ENCODE results near the gene RALGAPA2.

Gene RALGAPA2

DNA sequence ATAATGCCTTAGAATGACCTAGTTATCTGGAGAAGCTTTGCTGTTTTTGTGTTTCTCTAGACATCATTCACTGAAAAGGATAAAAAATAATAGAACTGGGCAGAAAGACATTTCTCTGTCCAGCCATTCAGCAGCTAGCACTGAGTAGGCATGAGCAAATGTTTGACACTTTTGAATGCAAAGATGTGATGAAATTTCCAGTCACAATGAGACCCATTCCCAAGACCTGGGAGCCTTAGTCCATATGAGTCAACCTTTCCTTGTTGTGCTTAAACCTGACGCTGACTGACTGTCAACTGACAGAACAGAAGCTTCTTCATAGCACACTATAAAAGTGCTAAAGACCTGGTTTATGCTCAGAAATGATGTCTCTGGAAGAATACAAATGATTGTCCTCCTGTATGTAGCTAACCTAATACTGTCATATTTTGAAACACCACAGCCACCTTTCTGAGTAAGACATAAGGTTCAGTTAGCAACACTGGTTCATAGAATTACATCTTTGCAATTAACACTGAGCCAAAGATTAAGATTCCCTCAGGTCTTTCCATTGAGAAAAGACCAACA lies 17.1 kb downstream of the RALGAPA2 start:
- ATAC-seq = no peak
- TF ChIP-seq OSR1 (CRISPR knock-in tag; IDR thresholded peaks at IDR 0.05) (no peak), ZNF8 (CRISPR knock-in tag; IDR thresholded peaks at IDR 0.05) (no peak), ISL1 (CRISPR knock-in tag; IDR thresholded peaks at IDR 0.05) (no peak), ARNTL (CRISPR knock-in tag; IDR thresholded peaks at IDR 0.05; ENCODE audit: borderline replicate concordance, low read depth) (no peak), RARB (CRISPR knock-in tag; IDR thresholded peaks at IDR 0.05) (no peak), TCF4 (CRISPR knock-in tag; IDR thresholded peaks at IDR 0.05; ENCODE audit: borderline replicate concordance) (no peak), ZNF565 (CRISPR knock-in tag; conservative IDR thresholded peaks at IDR 0.05; ENCODE audit: low read depth) (no peak), PPARA (CRISPR knock-in tag; IDR thresholded peaks at IDR 0.05; ENCODE audit: borderline replicate concordance) (no peak), ESRRG (CRISPR knock-in tag; IDR thresholded peaks at IDR 0.05) (no peak), CSDC2 (CRISPR knock-in tag; IDR thresholded peaks at IDR 0.05) (no peak), BACH2 (CRISPR knock-in tag; IDR thresholded peaks at IDR 0.05; ENCODE audit: borderline replicate concordance) (no peak), ZNF70 (CRISPR knock-in tag; IDR thresholded peaks at IDR 0.05) (no peak), TOX (CRISPR knock-in tag; IDR thresholded peaks at IDR 0.05; ENCODE audit: borderline replicate concordance) (no peak), SNAI2 (CRISPR knock-in tag; IDR thresholded peaks at IDR 0.05) (no peak), ZC3H10 (CRISPR knock-in tag; IDR thresholded peaks at IDR 0.05) (no peak)
- TF ChIP-seq, protein P1, sequence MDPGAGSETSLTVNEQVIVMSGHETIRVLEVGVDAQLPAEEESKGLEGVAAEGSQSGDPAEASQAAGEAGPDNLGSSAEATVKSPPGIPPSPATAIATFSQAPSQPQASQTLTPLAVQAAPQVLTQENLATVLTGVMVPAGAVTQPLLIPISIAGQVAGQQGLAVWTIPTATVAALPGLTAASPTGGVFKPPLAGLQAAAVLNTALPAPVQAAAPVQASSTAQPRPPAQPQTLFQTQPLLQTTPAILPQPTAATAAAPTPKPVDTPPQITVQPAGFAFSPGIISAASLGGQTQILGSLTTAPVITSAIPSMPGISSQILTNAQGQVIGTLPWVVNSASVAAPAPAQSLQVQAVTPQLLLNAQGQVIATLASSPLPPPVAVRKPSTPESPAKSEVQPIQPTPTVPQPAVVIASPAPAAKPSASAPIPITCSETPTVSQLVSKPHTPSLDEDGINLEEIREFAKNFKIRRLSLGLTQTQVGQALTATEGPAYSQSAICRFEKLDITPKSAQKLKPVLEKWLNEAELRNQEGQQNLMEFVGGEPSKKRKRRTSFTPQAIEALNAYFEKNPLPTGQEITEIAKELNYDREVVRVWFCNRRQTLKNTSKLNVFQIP (CRISPR knock-in tag; IDR thresholded peaks at IDR 0.05; ENCODE audit: borderline replicate concordance, low read depth) = no peak
- TF ChIP-seq, protein P2, sequence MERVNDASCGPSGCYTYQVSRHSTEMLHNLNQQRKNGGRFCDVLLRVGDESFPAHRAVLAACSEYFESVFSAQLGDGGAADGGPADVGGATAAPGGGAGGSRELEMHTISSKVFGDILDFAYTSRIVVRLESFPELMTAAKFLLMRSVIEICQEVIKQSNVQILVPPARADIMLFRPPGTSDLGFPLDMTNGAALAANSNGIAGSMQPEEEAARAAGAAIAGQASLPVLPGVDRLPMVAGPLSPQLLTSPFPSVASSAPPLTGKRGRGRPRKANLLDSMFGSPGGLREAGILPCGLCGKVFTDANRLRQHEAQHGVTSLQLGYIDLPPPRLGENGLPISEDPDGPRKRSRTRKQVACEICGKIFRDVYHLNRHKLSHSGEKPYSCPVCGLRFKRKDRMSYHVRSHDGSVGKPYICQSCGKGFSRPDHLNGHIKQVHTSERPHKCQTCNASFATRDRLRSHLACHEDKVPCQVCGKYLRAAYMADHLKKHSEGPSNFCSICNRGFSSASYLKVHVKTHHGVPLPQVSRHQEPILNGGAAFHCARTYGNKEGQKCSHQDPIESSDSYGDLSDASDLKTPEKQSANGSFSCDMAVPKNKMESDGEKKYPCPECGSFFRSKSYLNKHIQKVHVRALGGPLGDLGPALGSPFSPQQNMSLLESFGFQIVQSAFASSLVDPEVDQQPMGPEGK (CRISPR knock-in tag; IDR thresholded peaks at IDR 0.05; ENCODE audit: borderline replicate concordance) = no peak
- TF ChIP-seq, protein P3, sequence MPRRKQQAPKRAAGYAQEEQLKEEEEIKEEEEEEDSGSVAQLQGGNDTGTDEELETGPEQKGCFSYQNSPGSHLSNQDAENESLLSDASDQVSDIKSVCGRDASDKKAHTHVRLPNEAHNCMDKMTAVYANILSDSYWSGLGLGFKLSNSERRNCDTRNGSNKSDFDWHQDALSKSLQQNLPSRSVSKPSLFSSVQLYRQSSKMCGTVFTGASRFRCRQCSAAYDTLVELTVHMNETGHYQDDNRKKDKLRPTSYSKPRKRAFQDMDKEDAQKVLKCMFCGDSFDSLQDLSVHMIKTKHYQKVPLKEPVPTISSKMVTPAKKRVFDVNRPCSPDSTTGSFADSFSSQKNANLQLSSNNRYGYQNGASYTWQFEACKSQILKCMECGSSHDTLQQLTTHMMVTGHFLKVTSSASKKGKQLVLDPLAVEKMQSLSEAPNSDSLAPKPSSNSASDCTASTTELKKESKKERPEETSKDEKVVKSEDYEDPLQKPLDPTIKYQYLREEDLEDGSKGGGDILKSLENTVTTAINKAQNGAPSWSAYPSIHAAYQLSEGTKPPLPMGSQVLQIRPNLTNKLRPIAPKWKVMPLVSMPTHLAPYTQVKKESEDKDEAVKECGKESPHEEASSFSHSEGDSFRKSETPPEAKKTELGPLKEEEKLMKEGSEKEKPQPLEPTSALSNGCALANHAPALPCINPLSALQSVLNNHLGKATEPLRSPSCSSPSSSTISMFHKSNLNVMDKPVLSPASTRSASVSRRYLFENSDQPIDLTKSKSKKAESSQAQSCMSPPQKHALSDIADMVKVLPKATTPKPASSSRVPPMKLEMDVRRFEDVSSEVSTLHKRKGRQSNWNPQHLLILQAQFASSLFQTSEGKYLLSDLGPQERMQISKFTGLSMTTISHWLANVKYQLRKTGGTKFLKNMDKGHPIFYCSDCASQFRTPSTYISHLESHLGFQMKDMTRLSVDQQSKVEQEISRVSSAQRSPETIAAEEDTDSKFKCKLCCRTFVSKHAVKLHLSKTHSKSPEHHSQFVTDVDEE (CRISPR knock-in tag; IDR thresholded peaks at IDR 0.05) = no peak
- TF ChIP-seq, protein P4, sequence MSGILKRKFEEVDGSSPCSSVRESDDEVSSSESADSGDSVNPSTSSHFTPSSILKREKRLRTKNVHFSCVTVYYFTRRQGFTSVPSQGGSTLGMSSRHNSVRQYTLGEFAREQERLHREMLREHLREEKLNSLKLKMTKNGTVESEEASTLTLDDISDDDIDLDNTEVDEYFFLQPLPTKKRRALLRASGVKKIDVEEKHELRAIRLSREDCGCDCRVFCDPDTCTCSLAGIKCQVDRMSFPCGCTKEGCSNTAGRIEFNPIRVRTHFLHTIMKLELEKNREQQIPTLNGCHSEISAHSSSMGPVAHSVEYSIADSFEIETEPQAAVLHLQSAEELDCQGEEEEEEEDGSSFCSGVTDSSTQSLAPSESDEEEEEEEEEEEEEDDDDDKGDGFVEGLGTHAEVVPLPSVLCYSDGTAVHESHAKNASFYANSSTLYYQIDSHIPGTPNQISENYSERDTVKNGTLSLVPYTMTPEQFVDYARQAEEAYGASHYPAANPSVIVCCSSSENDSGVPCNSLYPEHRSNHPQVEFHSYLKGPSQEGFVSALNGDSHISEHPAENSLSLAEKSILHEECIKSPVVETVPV (CRISPR knock-in tag; IDR thresholded peaks at IDR 0.05) = no peak
- TF ChIP-seq, protein P5, sequence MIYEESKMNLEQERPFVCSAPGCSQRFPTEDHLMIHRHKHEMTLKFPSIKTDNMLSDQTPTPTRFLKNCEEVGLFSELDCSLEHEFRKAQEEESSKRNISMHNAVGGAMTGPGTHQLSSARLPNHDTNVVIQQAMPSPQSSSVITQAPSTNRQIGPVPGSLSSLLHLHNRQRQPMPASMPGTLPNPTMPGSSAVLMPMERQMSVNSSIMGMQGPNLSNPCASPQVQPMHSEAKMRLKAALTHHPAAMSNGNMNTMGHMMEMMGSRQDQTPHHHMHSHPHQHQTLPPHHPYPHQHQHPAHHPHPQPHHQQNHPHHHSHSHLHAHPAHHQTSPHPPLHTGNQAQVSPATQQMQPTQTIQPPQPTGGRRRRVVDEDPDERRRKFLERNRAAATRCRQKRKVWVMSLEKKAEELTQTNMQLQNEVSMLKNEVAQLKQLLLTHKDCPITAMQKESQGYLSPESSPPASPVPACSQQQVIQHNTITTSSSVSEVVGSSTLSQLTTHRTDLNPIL (CRISPR knock-in tag; IDR thresholded peaks at IDR 0.05; ENCODE audit: low read depth) = no peak

DNA sequence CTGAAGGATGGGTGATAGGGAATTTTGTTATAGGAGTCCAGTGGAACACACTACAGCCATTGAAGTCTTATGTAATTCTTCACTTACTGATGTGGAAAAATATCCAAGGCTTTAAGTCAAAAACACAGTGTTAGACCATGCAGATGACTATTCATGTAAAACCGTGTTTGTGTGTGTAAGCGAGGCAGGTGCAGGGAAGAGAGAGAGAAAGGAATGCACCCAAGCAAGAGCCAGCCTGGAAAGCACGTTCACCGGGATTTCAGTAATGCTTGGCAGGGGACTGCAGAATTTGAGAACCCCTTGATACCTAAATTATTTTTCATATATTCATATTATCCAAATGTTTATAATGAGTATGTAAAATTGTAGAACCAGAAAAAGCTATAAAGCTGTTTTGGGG lies 17.9 kb downstream of the RALGAPA2 start:
- TF ChIP-seq ZC3H10 (CRISPR knock-in tag; IDR thresholded peaks at IDR 0.05) (no peak), TOX (CRISPR knock-in tag; IDR thresholded peaks at IDR 0.05; ENCODE audit: borderline replicate concordance) (no peak), TCF4 (CRISPR knock-in tag; IDR thresholded peaks at IDR 0.05; ENCODE audit: borderline replicate concordance) (no peak), ZNF8 (CRISPR knock-in tag; IDR thresholded peaks at IDR 0.05) (no peak)
- TF ChIP-seq, protein P3 (CRISPR knock-in tag; IDR thresholded peaks at IDR 0.05) = no peak

More for the DNA sequence above, 17.9 kb downstream of the RALGAPA2 start:
- no peak for ATAC-seq
